ENCODE measurements around the gene PRAMEF33.
"Not testable (repeated sequence)": the region's sequence is repeated elsewhere in the genome, so short reads cannot be mapped to it uniquely, and the experiment has no call there.

The PRAMEF33 gene

GRCh38 chr1:13303239-13303638, at the start of gene PRAMEF33:
Gene PRAMEF33 (plus strand): TSS chr1:13303539. CDS start chr1:13305955, 2,416 bp downstream.
- DNase-seq = not testable (repeated sequence)

GRCh38 chr1:13253898-13254297, 49.4 kb upstream of the PRAMEF33 start, which contains the start of gene PRAMEF5:
Gene PRAMEF5 (plus strand): TSS chr1:13254198. CDS start chr1:13259269, 5,071 bp downstream.
- not testable (repeated sequence) for DNase-seq

- not testable (repeated sequence) for DNase-seq
Measured at GRCh38 chr1:13265124-13265523, 38.2 kb upstream of the PRAMEF33 start.

GRCh38 chr1:13277016-13277415, 26.3 kb upstream of the PRAMEF33 start:
- DNase-seq = not testable (repeated sequence)

GRCh38 chr1:13279617-13280016, 23.7 kb upstream of the PRAMEF33 start:
- DNase-seq = not testable (repeated sequence)

- DNase-seq = not testable (repeated sequence)
Measured at GRCh38 chr1:13285037-13285436, 18.3 kb upstream of the PRAMEF33 start, which contains the start of gene PRAMEF8. Gene PRAMEF8 (minus strand): TSS chr1:13285137. CDS start chr1:13284091, 1,046 bp downstream.

- not testable (repeated sequence) for DNase-seq
Measured at GRCh38 chr1:13289030-13289429, 14.3 kb upstream of the PRAMEF33 start.

GRCh38 chr1:13297216-13297931, 6.0 kb upstream of the PRAMEF33 start:
- not testable (repeated sequence) for DNase-seq

GRCh38 chr1:13298699-13299098, 4.6 kb upstream of the PRAMEF33 start:
- DNase-seq = not testable (repeated sequence)

- DNase-seq = not testable (repeated sequence)
Measured at GRCh38 chr1:13302197-13302596, 1.1 kb upstream of the PRAMEF33 start.

- DNase-seq = not testable (repeated sequence)
Measured at GRCh38 chr1:13315281-13315680, 11.9 kb downstream of the PRAMEF33 start, which contains the start of gene PRAMEF15. Gene PRAMEF15 (plus strand): TSS chr1:13315581. CDS start chr1:13318408, 2,827 bp downstream.

- DNase-seq = not testable (repeated sequence)
Measured at GRCh38 chr1:13342496-13342895, 39.2 kb downstream of the PRAMEF33 start.

- not testable (repeated sequence) for DNase-seq
Measured at GRCh38 chr1:13347034-13347433, 43.7 kb downstream of the PRAMEF33 start, which contains the start of gene PRAMEF14. Gene PRAMEF14 (minus strand): TSS chr1:13347134. CDS start chr1:13345314, 1,820 bp downstream.

- not testable (repeated sequence) for DNase-seq
Measured at GRCh38 chr1:13353476-13353875, 50.1 kb downstream of the PRAMEF33 start.

- not testable (repeated sequence) for DNase-seq
Measured at GRCh38 chr1:13354475-13354874, 51.1 kb downstream of the PRAMEF33 start.

GRCh38 chr1:13356774-13357173, 53.4 kb downstream of the PRAMEF33 start:
- DNase-seq = not testable (repeated sequence)

Data from DMS79 (cell line).